Measurements from ENCODE around the gene KCNQ1. TPM values are rescaled to one million over a fixed set of nuclear protein-coding genes. Genes with fewer than 3 reads are reported as not detected.

The KCNQ1 gene
- total RNA-seq, 5 donors from 2014 or later (not counting 1 experiment from before 2014, with no cell fraction given): 20.9 to 32.9 (median 24.0) TPM

- POLR2A ChIA-PET: no interaction called here
- Histone ChIP-seq H3K9me3 (peaks cover 2% of the 10 kb centered on the region), H3K4me1 (ENCODE audit: control insufficient read depth in 1 of 2, extremely low read depth in 1 of 2, insufficient read depth in 2 of 2, low read length in 2 of 2) (no peaks in the 10 kb centered on the region), H3K4me3 (ENCODE audit: control insufficient read depth in 1 of 2, extremely low read depth in 1 of 2, low read length in 1 of 2) (no peak overlapping the region), H3K27me3 (replicated peaks in 1 of 2; ENCODE audit: control insufficient read depth in 2 of 2, extremely low read depth in 1 of 2, insufficient read depth in 2 of 2, low read length in 1 of 2) (peaks cover 0 to 8% of the 10 kb centered on the region in 2 experiments), H3K36me3 (ENCODE audit: control insufficient read depth in 2 of 2, extremely low read depth in 1 of 2, insufficient read depth in 1 of 2, low read length in 1 of 2) (peaks cover 0 to 3% of the 10 kb centered on the region in 2 donors), H3K27ac (ENCODE audit: low read length) (no peak overlapping the region)
- no peak for ATAC-seq (replicated peaks in 1 of 4)
- Mint-ChIP-seq H3K27ac (no peak overlapping the region), H3K36me3 (peaks cover 19% of the 10 kb centered on the region), H3K4me1 (no peaks in the 10 kb centered on the region), H3K4me3 (no peak overlapping the region), H3K27me3 (no peaks in the 10 kb centered on the region), H3K9me3 (peaks cover 7 to 15% (median 7%) of the 10 kb centered on the region in 3 donors)
- CTCF ChIA-PET: no interaction called here
- no peak for DNase-seq
- WGBS (ENCODE audit: insufficient coverage): 82% methylated on average over 7 of the region's 12 CpGs
Measured at GRCh38 chr11:2713094-2713493, 268.3 kb downstream of the KCNQ1 start.

- Mint-ChIP-seq H3K27ac (no peak overlapping the region), H3K36me3 (peaks cover 19% of the 10 kb centered on the region), H3K9me3 (peaks cover 7 to 15% (median 7%) of the 10 kb centered on the region in 3 donors), H3K4me3 (no peak overlapping the region), H3K27me3 (no peaks in the 10 kb centered on the region), H3K4me1 (no peaks in the 10 kb centered on the region)
- DNase-seq: no peak
- 89% methylated on average over 18 of the region's 26 CpGs for WGBS (ENCODE audit: insufficient coverage)
- H3K27me3 ChIP-seq (replicated peaks in 1 of 2; ENCODE audit: control insufficient read depth in 2 of 2, extremely low read depth in 1 of 2, insufficient read depth in 2 of 2, low read length in 1 of 2): peaks cover 0 to 8% of the 10 kb centered on the region in 2 experiments
- no peak overlapping the region for H3K27ac ChIP-seq (ENCODE audit: low read length)
- H3K4me3 ChIP-seq (ENCODE audit: control insufficient read depth in 1 of 2, extremely low read depth in 1 of 2, low read length in 1 of 2): no peak overlapping the region
- no peak for ATAC-seq (replicated peaks in 1 of 4)
- no peaks in the 10 kb centered on the region for H3K4me1 ChIP-seq (ENCODE audit: control insufficient read depth in 1 of 2, extremely low read depth in 1 of 2, insufficient read depth in 2 of 2, low read length in 2 of 2)
- no peaks in the 10 kb centered on the region for H3K36me3 ChIP-seq (ENCODE audit: control insufficient read depth in 2 of 2, extremely low read depth in 1 of 2, insufficient read depth in 1 of 2, low read length in 1 of 2)
- peaks cover 2% of the 10 kb centered on the region for H3K9me3 ChIP-seq
- ChIA-PET CTCF (interaction anchor here in 1 of 2 donors (0.7 kb wide), 1 partner anchor 57 kb away, joined by 3 read pairs; no protein-coding TSS in a partner anchor), POLR2A (no interaction called here)
Measured at GRCh38 chr11:2713661-2714462, 269.1 kb downstream of the KCNQ1 start.

- Histone ChIP-seq H3K27me3 (replicated peaks in 1 of 2; ENCODE audit: control insufficient read depth in 2 of 2, extremely low read depth in 1 of 2, insufficient read depth in 2 of 2, low read length in 1 of 2) (peaks cover 0 to 8% of the 10 kb centered on the region in 2 experiments), H3K36me3 (ENCODE audit: control insufficient read depth in 2 of 2, extremely low read depth in 1 of 2, insufficient read depth in 1 of 2, low read length in 1 of 2) (no peaks in the 10 kb centered on the region), H3K27ac (ENCODE audit: low read length) (no peak overlapping the region), H3K9me3 (peaks cover 2% of the 10 kb centered on the region), H3K4me1 (ENCODE audit: control insufficient read depth in 1 of 2, extremely low read depth in 1 of 2, insufficient read depth in 2 of 2, low read length in 2 of 2) (no peaks in the 10 kb centered on the region), H3K4me3 (ENCODE audit: control insufficient read depth in 1 of 2, extremely low read depth in 1 of 2, low read length in 1 of 2) (no peak overlapping the region)
- no peaks in the 10 kb centered on the region for H3K27me3 Mint-ChIP-seq
- peaks cover 6 to 14% (median 7%) of the 10 kb centered on the region in 3 donors for H3K9me3 Mint-ChIP-seq
- WGBS (ENCODE audit: insufficient coverage): 87% methylated on average over 9 of the region's 9 CpGs
- peaks cover 17% of the 10 kb centered on the region for H3K36me3 Mint-ChIP-seq
- CTCF ChIA-PET: interaction anchor here in 1 of 2 donors (0.7 kb wide), 1 partner anchor 57 kb away, joined by 3 read pairs; no protein-coding TSS in a partner anchor
- ATAC-seq (replicated peaks in 1 of 4): no peak
- no peak overlapping the region for H3K4me3 Mint-ChIP-seq
- H3K4me1 Mint-ChIP-seq: no peaks in the 10 kb centered on the region
- DNase-seq: no peak
- POLR2A ChIA-PET: no interaction called here
- H3K27ac Mint-ChIP-seq: no peak overlapping the region
Measured at GRCh38 chr11:2714463-2714800, 269.6 kb downstream of the KCNQ1 start.

GRCh38 chr11:2714871-2715270 lies 270.1 kb downstream of the KCNQ1 start:
- H3K4me3 ChIP-seq (ENCODE audit: control insufficient read depth in 1 of 2, extremely low read depth in 1 of 2, low read length in 1 of 2): no peak overlapping the region
- H3K4me1 ChIP-seq (ENCODE audit: control insufficient read depth in 1 of 2, extremely low read depth in 1 of 2, insufficient read depth in 2 of 2, low read length in 2 of 2): no peaks in the 10 kb centered on the region
- H3K27ac Mint-ChIP-seq: no peak overlapping the region
- H3K27ac ChIP-seq (ENCODE audit: low read length): no peak overlapping the region
- CTCF ChIA-PET: interaction anchor here in 1 of 2 donors (0.7 kb wide), 1 partner anchor 56 kb away, joined by 3 read pairs; no protein-coding TSS in a partner anchor
- H3K36me3 ChIP-seq (ENCODE audit: control insufficient read depth in 2 of 2, extremely low read depth in 1 of 2, insufficient read depth in 1 of 2, low read length in 1 of 2): no peaks in the 10 kb centered on the region
- WGBS (ENCODE audit: insufficient coverage): 94% methylated on average over 2 of the region's 7 CpGs
- POLR2A ChIA-PET: interaction anchor here in 1 of 2 donors (0.5 kb wide), 1 partner anchor 615 kb away, joined by 4 read pairs; no protein-coding TSS in a partner anchor
- ATAC-seq (replicated peaks in 1 of 4): no peak
- peaks cover 13% of the 10 kb centered on the region for H3K36me3 Mint-ChIP-seq
- H3K9me3 Mint-ChIP-seq: peaks cover 2 to 10% (median 2%) of the 10 kb centered on the region in 3 donors
- DNase-seq: no peak
- peaks cover 2% of the 10 kb centered on the region for H3K9me3 ChIP-seq
- H3K27me3 Mint-ChIP-seq: no peaks in the 10 kb centered on the region
- peaks cover 0 to 8% of the 10 kb centered on the region in 2 experiments for H3K27me3 ChIP-seq (replicated peaks in 1 of 2; ENCODE audit: control insufficient read depth in 2 of 2, extremely low read depth in 1 of 2, insufficient read depth in 2 of 2, low read length in 1 of 2)
- H3K4me1 Mint-ChIP-seq: no peaks in the 10 kb centered on the region
- H3K4me3 Mint-ChIP-seq: no peak overlapping the region

GRCh38 chr11:2715716-2716350 lies 271.0 kb downstream of the KCNQ1 start:
- POLR2A ChIA-PET: no interaction called here
- CTCF ChIA-PET: no interaction called here
- DNase-seq (no peak), ATAC-seq (replicated peaks in 1 of 4) (no peak)
- Histone ChIP-seq H3K36me3 (ENCODE audit: control insufficient read depth in 2 of 2, extremely low read depth in 1 of 2, insufficient read depth in 1 of 2, low read length in 1 of 2) (no peaks in the 10 kb centered on the region), H3K9me3 (no peaks in the 10 kb centered on the region), H3K4me3 (ENCODE audit: control insufficient read depth in 1 of 2, extremely low read depth in 1 of 2, low read length in 1 of 2) (no peak overlapping the region), H3K4me1 (ENCODE audit: control insufficient read depth in 1 of 2, extremely low read depth in 1 of 2, insufficient read depth in 2 of 2, low read length in 2 of 2) (no peaks in the 10 kb centered on the region), H3K27ac (ENCODE audit: low read length) (no peak overlapping the region), H3K27me3 (replicated peaks in 1 of 2; ENCODE audit: control insufficient read depth in 2 of 2, extremely low read depth in 1 of 2, insufficient read depth in 2 of 2, low read length in 1 of 2) (peaks cover 0 to 8% of the 10 kb centered on the region in 2 experiments)
- WGBS (ENCODE audit: insufficient coverage): 95% methylated on average over 7 of the region's 15 CpGs
- Mint-ChIP-seq H3K27me3 (no peaks in the 10 kb centered on the region), H3K36me3 (peaks cover 3% of the 10 kb centered on the region), H3K9me3 (no peaks in the 10 kb centered on the region), H3K4me3 (no peak overlapping the region), H3K27ac (no peak overlapping the region), H3K4me1 (no peaks in the 10 kb centered on the region)

GRCh38 chr11:2716376-2717095 lies 271.7 kb downstream of the KCNQ1 start:
- H3K36me3 ChIP-seq (ENCODE audit: control insufficient read depth in 2 of 2, extremely low read depth in 1 of 2, insufficient read depth in 1 of 2, low read length in 1 of 2): no peaks in the 10 kb centered on the region
- H3K27me3 Mint-ChIP-seq: no peaks in the 10 kb centered on the region
- H3K9me3 Mint-ChIP-seq: no peaks in the 10 kb centered on the region
- ChIA-PET CTCF (no interaction called here), POLR2A (no interaction called here)
- no peak overlapping the region for H3K4me3 Mint-ChIP-seq
- H3K27ac Mint-ChIP-seq: no peak overlapping the region
- no peak overlapping the region for H3K4me3 ChIP-seq (ENCODE audit: control insufficient read depth in 1 of 2, extremely low read depth in 1 of 2, low read length in 1 of 2)
- no peak overlapping the region for H3K27ac ChIP-seq (ENCODE audit: low read length)
- no peaks in the 10 kb centered on the region for H3K4me1 ChIP-seq (ENCODE audit: control insufficient read depth in 1 of 2, extremely low read depth in 1 of 2, insufficient read depth in 2 of 2, low read length in 2 of 2)
- H3K9me3 ChIP-seq: no peaks in the 10 kb centered on the region
- no peak for DNase-seq
- no peaks in the 10 kb centered on the region for H3K36me3 Mint-ChIP-seq
- H3K27me3 ChIP-seq (replicated peaks in 1 of 2; ENCODE audit: control insufficient read depth in 2 of 2, extremely low read depth in 1 of 2, insufficient read depth in 2 of 2, low read length in 1 of 2): peaks cover 0 to 8% of the 10 kb centered on the region in 2 experiments
- 94% methylated on average over 14 of the region's 14 CpGs for WGBS (ENCODE audit: insufficient coverage)
- H3K4me1 Mint-ChIP-seq: no peaks in the 10 kb centered on the region
- ATAC-seq (replicated peaks in 1 of 4): no peak

Measured in T-cell (primary cell).